HG03066 (cell line): ENCODE results near the gene SCMH1.
A peak's percentile ranks its signal among the peaks of the same experiment; 100 is the strongest.

Experiments
- ATAC-seq: cut with Tn5 transposase; IDR thresholded peaks from one replicate; pipeline ENCODE4 v1.9.1; 2021; ENCODE audit warnings: low read depth; ENCODE audit not compliant: unreplicated experiment

SCMH1 gene

DNA sequence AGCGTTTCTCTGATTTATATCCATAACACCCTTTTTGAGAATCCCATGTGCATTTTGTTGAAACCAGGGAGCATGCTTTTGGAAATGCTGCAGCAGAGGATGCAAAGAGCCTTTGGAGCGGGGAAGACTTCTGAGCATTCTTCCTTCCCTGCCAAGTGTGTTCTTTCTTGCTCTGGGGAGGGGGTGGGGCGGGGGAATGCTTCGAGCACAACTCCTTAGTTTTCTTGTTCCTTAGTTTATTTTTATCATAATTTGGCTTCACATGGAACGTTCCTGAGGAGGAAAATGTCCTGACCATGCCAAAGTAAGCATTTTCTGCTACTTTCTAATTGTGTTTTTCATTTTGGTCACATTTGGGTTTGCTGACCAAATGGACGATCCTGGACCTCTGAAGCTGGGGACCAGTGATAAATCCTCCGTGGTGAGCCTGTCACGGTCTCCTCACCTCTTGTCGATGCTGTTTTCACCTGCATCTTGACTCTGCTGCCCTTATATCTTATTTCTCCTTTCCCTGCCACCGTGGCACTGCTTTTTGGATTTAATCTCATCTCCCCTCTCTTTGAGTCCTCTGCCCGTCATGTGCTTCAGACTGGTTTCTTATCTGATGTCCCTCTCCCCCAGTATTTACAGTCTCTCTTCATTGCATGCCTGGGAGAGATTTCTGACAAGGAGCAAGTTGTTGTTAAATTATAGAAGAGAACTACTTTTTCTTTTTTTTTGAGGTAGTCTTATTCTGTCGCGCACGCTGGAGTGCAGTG, 260.2 kb downstream of the SCMH1 start:
- no peak for ATAC-seq

- ATAC-seq: peak; percentile 16
Observed at GRCh38 chr1:40980453-40981121, 261.5 kb downstream of the SCMH1 start.

GRCh38 chr1:40980068-40980452, 262.0 kb downstream of the SCMH1 start:
- peak; percentile 17 for ATAC-seq

- peak; percentile 85 for ATAC-seq
Observed at GRCh38 chr1:40979241-40980067, 262.7 kb downstream of the SCMH1 start, which contains the start of gene CTPS1. Gene CTPS1 (plus strand): TSS chr1:40979696. CDS start chr1:40983291, 3,595 bp downstream.

- no peak for ATAC-seq
Observed at GRCh38 chr1:40978886-40979240, 263.2 kb downstream of the SCMH1 start.

DNA sequence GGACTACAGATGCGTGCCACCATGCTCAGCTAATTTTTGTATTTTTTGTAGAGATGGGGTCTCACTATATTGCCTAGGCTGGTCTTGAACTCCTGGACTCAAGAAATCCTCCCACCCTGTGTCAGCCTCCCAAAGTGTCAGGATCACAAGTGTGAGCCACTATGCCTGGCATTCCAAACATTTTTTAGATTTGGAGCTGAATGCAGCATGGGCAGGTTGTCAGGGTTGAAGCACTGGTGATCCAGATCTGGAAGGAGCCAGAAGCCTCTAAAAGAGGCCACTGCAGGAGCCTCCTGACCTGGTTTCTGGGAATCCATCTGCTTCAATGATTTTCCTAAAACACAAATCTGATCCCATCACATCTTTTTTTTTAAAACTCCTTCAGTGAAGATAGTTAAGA, 264.4 kb downstream of the SCMH1 start:
- no peak for ATAC-seq
